C4-2B (cell line): ENCODE data around the gene NFIL3.
"Not testable (repeated sequence)": the region's sequence is repeated elsewhere in the genome, so short reads cannot be mapped to it uniquely, and the experiment has no call there.

Experiments
- H3K27ac ChIP-seq: fragments of 450-650 bp; 2 replicates; pipeline ENCODE4 v1.5.1; 2017
- ZFX ChIP-seq: fragments of 450-650 bp; IDR thresholded peaks from 2 replicates; pipeline ENCODE4 v1.6.1; 2017
- TF ChIP-seq, protein P1 (sequence below): fragments of 450-650 bp; conservative IDR thresholded peaks from 2 replicates; pipeline ENCODE4 v1.5.1; 2017; ENCODE audit warnings: mild to moderate bottlenecking

NFIL3 gene

DNA sequence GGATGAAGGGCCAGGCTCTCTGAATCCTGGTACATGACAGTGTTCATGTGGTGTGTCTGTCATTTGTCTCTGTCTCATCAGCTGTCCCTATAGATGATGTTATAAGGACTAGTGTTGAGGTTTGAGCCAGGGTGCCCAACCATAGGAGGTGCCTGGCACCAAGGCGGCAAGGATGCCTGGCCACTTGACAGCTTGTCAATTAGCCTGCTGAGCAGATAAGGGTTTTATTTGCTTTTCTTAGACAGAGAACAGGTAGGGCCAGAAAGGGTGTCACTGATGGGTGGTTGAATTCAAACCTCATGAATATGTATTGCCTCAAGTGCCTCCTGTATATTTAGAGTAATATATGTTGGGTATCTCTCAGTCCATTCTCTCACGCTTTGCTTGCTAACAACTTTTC, 31.8 kb downstream of the NFIL3 start:
- TF ChIP-seq ZFX, result no peak
- TF ChIP-seq, protein P1, sequence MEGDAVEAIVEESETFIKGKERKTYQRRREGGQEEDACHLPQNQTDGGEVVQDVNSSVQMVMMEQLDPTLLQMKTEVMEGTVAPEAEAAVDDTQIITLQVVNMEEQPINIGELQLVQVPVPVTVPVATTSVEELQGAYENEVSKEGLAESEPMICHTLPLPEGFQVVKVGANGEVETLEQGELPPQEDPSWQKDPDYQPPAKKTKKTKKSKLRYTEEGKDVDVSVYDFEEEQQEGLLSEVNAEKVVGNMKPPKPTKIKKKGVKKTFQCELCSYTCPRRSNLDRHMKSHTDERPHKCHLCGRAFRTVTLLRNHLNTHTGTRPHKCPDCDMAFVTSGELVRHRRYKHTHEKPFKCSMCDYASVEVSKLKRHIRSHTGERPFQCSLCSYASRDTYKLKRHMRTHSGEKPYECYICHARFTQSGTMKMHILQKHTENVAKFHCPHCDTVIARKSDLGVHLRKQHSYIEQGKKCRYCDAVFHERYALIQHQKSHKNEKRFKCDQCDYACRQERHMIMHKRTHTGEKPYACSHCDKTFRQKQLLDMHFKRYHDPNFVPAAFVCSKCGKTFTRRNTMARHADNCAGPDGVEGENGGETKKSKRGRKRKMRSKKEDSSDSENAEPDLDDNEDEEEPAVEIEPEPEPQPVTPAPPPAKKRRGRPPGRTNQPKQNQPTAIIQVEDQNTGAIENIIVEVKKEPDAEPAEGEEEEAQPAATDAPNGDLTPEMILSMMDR, result no peak
- no peak overlapping the region for H3K27ac ChIP-seq

DNA sequence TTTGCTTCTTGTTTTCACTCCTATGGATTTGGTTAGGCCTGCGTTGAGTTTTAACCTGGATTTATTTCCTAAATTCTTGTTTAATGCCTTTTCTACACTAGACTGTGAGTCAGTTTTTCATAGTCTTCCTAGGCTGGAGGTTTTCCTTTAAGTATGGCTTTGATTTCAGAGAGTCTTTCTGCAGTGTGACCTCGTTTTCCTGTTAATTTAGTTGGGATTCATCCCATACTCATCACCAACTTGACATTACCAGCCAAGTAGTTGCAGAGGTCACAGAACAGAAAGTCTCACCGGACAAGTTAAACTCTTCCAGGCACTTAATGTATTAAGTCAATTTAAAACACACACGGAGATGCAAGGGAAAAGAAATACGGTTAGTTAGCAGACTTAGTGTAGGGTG, 32.2 kb downstream of the NFIL3 start:
- H3K27ac ChIP-seq, result no peak overlapping the region
- TF ChIP-seq, protein P1, result no peak
- TF ChIP-seq ZFX, result no peak

DNA sequence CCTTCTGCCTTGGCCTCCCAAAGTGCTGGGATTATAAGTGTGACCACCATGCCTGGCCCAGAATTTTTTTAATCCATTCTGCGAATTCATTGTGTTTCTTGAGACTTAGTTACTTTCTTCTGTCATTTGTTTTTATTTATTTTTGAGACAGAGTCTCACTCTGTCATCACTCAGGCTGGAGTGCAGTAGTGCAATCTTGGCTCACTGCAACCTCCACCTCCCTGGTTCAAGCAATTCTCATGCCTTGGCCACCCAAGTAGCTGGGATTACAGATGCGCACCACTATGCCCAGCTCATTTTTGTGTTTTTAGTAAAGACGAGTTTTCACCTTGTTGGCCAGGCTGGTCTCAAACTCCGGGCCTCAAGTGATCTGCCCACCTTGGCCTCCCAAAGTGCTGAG, 33.9 kb downstream of the NFIL3 start:
- not testable (repeated sequence) for H3K27ac ChIP-seq

DNA sequence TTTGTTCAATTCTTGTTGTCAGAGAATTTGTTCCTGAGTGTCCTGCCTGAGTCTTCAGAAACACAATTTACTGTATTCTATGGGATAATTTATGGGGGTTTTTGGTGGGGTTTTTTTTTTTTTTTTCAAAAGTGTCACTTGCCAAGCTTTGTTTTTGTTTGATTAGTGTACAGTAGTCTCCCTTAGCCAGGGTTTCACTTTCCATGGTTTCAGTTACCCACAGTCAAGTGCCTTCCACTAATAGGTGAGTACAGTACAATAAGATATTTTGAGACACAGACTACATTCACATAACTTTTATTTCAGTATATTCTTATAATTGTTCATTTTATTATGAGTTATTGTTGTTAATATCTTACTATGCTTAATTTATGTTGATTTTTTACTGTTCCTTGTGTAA, 36.9 kb downstream of the NFIL3 start:
- no peak overlapping the region for H3K27ac ChIP-seq
- no peak for TF ChIP-seq ZFX
- TF ChIP-seq, protein P1, result no peak

DNA sequence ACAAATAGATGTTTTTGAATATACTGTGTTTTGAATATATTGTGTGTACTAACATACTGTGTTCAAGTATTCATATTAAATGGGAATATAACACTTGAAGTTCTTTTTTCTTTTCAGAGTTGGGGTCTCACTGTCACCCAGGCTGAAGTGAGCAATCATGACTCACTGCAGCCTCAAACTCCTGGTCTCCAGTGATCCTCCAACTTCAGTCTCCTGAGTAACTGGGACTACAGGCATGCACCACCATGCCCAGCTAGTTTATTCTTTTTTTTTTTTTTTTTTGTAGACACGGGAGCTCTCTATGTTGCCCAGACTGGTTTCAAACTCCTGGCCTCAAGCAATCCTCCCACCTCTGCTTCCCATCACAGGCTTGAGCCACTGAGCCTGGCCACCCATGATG, 38.7 kb downstream of the NFIL3 start:
- TF ChIP-seq, protein P1, result no peak
- no peak for TF ChIP-seq ZFX
- H3K27ac ChIP-seq, result no peak overlapping the region

DNA sequence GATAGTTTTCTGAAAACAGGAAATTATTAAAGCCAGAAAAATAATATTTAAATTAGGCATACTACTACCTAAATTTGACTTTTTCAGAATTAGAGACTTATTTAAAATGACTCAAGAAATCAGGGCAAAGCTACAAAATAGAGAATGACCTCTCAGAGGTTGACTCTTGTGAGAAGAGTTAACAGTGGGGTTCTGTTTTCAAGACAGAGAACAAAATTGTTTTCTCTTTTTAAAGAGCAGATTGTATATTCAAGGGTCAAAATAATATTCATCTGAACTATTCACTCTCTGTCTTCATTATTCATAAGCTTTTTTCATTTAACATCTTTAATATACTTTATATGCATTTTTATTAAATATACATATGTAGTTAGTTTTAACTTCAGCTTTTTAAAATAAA, 40.1 kb downstream of the NFIL3 start:
- TF ChIP-seq, protein P1, result no peak
- TF ChIP-seq ZFX, result no peak
- no peak overlapping the region for H3K27ac ChIP-seq

DNA sequence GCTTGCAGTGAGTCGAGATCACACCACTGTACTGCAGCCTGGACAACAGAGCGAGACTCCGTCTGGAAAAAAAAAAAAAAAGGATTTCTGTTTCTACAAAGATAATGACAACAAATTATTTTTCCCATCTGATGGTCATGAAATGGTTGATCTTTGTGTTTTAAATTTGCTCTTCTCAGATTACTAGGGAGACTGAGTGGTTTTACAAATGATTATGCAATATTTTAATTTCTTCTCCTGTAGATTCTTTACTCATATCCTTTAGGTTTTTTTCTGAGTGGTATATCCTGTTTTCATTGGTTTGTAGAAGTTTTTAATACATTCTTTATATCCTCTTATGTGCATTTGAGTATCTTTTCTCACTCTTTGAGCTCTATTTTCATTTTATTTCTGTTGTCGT, 41.3 kb downstream of the NFIL3 start:
- no peak for TF ChIP-seq ZFX
- TF ChIP-seq, protein P1, result no peak

DNA sequence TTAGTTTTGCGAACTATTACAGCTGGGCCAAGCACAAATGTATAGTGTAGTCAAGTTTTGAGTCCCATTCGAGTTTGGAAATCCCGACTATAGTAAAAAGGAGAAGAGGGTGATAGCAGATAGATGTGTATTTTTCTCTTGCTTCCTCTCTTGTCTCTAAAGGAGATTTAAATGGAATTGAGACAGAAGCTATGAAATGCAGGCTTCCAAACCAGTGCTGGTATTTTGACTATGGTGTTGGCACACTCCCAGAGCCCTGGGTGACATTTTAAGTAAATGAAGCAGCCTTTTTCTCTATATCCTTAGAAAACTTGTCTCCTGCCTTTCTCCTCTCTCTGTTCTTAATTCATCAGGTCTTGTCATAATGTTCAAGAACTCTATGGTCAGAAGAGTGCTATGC, 44.2 kb downstream of the NFIL3 start:
- no peak overlapping the region for H3K27ac ChIP-seq
- TF ChIP-seq, protein P1, result no peak
- TF ChIP-seq ZFX, result no peak

More for the DNA sequence above, 41.3 kb downstream of the NFIL3 start:
- H3K27ac ChIP-seq, result no peak overlapping the region
